ENCODE results near the gene YJEFN3. TPM values are rescaled to one million over a fixed set of nuclear protein-coding genes. Genes with fewer than 3 reads are reported as not detected.

The YJEFN3 gene
- total RNA-seq, 1 donor from 2014 or later = 6.4 TPM

- Histone ChIP-seq H3K4me1 (no peaks in the 10 kb centered on the region), H3K4me3 (no peak overlapping the region)
These were observed 32.8 kb upstream of the YJEFN3 start for GRCh38 chr19:19495614-19496603.

GRCh38 chr19:19498255-19498991 is 30.3 kb upstream of the YJEFN3 start:
- peaks cover 93% of the 10 kb centered on the region for H3K36me3 ChIP-seq

More at GRCh38 chr19:19495614-19496603, 32.8 kb upstream of the YJEFN3 start:
- Histone ChIP-seq H3K36me3 (peaks cover 82% of the 10 kb centered on the region), H3K27ac (no peak overlapping the region), H3K9me3 (no peaks in the 10 kb centered on the region), H3K27me3 (no peaks in the 10 kb centered on the region)
- ATAC-seq (no peak), DNase-seq (no peak)
- TF ChIP-seq CTCF (IDR thresholded peaks at IDR 0.05) = no peak
- intact Hi-C loops (cut with DNase I) = no loop called here

GRCh38 chr19:19499272-19499995 is 29.3 kb upstream of the YJEFN3 start:
- ATAC-seq (no peak), DNase-seq (no peak)
- H3K27ac ChIP-seq = no peak overlapping the region
- H3K36me3 ChIP-seq = peaks cover 93% of the 10 kb centered on the region
- intact Hi-C loops (cut with DNase I) = no loop called here
- H3K4me3 ChIP-seq = no peak overlapping the region
- H3K4me1 ChIP-seq = no peaks in the 10 kb centered on the region
- no peaks in the 10 kb centered on the region for H3K9me3 ChIP-seq
- no peaks in the 10 kb centered on the region for H3K27me3 ChIP-seq
- no peak for TF ChIP-seq CTCF (IDR thresholded peaks at IDR 0.05)

More at GRCh38 chr19:19498255-19498991, 30.3 kb upstream of the YJEFN3 start:
- ATAC-seq (no peak), DNase-seq (no peak)
- Histone ChIP-seq H3K27me3 (no peaks in the 10 kb centered on the region), H3K9me3 (no peaks in the 10 kb centered on the region), H3K4me1 (no peaks in the 10 kb centered on the region), H3K4me3 (no peak overlapping the region), H3K27ac (no peak overlapping the region)
- intact Hi-C loops (cut with DNase I) = no loop called here
- no peak for TF ChIP-seq CTCF (IDR thresholded peaks at IDR 0.05)

- ATAC-seq = no peak
- Histone ChIP-seq H3K27me3 (no peaks in the 10 kb centered on the region), H3K9me3 (no peaks in the 10 kb centered on the region), H3K4me1 (no peaks in the 10 kb centered on the region), H3K36me3 (peaks cover 95% of the 10 kb centered on the region), H3K4me3 (no peak overlapping the region), H3K27ac (no peak overlapping the region)
- intact Hi-C loops (cut with DNase I) = no loop called here
- TF ChIP-seq CTCF (IDR thresholded peaks at IDR 0.05) = no peak
- no peak for DNase-seq
These were observed 27.6 kb upstream of the YJEFN3 start for GRCh38 chr19:19500975-19501644.

GRCh38 chr19:19501798-19502197 is 26.9 kb upstream of the YJEFN3 start:
- Histone ChIP-seq H3K4me3 (no peak overlapping the region), H3K9me3 (no peaks in the 10 kb centered on the region), H3K4me1 (no peaks in the 10 kb centered on the region), H3K27me3 (no peaks in the 10 kb centered on the region), H3K36me3 (peaks cover 95% of the 10 kb centered on the region), H3K27ac (no peak overlapping the region)
- DNase-seq = no peak
- intact Hi-C loops (cut with DNase I) = no loop called here
- no peak for ATAC-seq
- no peak for TF ChIP-seq CTCF (IDR thresholded peaks at IDR 0.05)
